Gastrocnemius medialis (tissue), 4 donors: ENCODE data around the gene CLSTN1. TPM values are rescaled to one million over a fixed set of nuclear protein-coding genes. Genes with fewer than 3 reads are reported as not detected.

Experiments used
- ATAC-seq, 2 donors: fragments of 150-250 bp; one replicate each; pipeline ENCODE4 v1.9.1; 2016
- DNase-seq, 2 donors: peaks; one replicate each; pipeline ENCODE4 v3.0.0-alpha.2; 2019
- H3K27ac ChIP-seq, 4 donors: fragments of 200-600 bp; sonication (generic); 1 replicate in 1 of 4; 2 replicates in 3 of 4; pipeline ENCODE4 v1.5.1; 2016 to 2018; ENCODE audit warnings: mild to moderate bottlenecking in 2 of 4, moderate library complexity in 1 of 4
- H3K27me3 ChIP-seq, 3 donors: fragments of 200-600 bp; sonication (generic) in 2 of 3; 1 replicate in 1 of 3; 2 replicates in 2 of 3; pipeline versions ENCODE4 v1.5.1 to v1.6.0; 2016 to 2019; ENCODE audit warnings: mild to moderate bottlenecking in 1 of 3, moderate library complexity in 1 of 3
- H3K36me3 ChIP-seq, 2 donors: fragments of 200-600 bp; sonication (generic) in 1 of 2; one replicate each; pipeline ENCODE4 v1.5.1; 2017 to 2018
- H3K4me1 ChIP-seq, 2 donors: fragments of 200-600 bp; sonication (generic) in 1 of 2; one replicate each; pipeline ENCODE4 v1.5.1; 2016 to 2017; ENCODE audit warnings: mild to moderate bottlenecking in 2 of 2
- H3K4me3 ChIP-seq, 4 donors: fragments of 200-600 bp; sonication (generic) in 3 of 4; 1 replicate in 1 of 4; 2 replicates in 3 of 4; pipeline ENCODE4 v1.5.1; 2016 to 2019; ENCODE audit warnings: mild to moderate bottlenecking in 2 of 4
- H3K9me3 ChIP-seq, 3 donors: fragments of 200-600 bp; sonication (generic) in 2 of 3; 1 replicate in 1 of 3; 2 replicates in 2 of 3; pipeline ENCODE4 v1.5.1; 2016 to 2019
- CTCF ChIP-seq, 5 experiments: fragments of 450-650 bp in 3 of 5; fragments of 200-600 bp in 2 of 5; sonication (generic) in 2 of 5; IDR thresholded peaks in 4 of 5; conservative IDR thresholded peaks in 1 of 5; 1 replicate in 4 of 5; 2 replicates in 1 of 5; pipeline ENCODE4 v1.5.1; 2016 to 2019; ENCODE audit warnings: antibody characterized with exemption in 5 of 5, mild to moderate bottlenecking in 3 of 5, moderate library complexity in 3 of 5
- POLR2A ChIP-seq, 2 donors: fragments of 450-650 bp; IDR thresholded peaks; one replicate each; pipeline ENCODE4 v1.6.1; 2017; ENCODE audit warnings: antibody characterized with exemption in 2 of 2, mild to moderate bottlenecking in 2 of 2, moderate library complexity in 2 of 2
- in situ Hi-C, 4 donors: fragments of 200-750 bp; cut with MboI; loops; one replicate each; pipeline versions ENCODE4 v1.15.0 to v1.8.0; 2017; ENCODE audit warnings: low sequenced_read_pairs in 4 of 4
- intact Hi-C: fragments of 100-400 bp; cut with DNase I; formaldehyde crosslinking; loops from one replicate; pipeline ENCODE4 v1.15.1; 2023; ENCODE audit warnings: low total_unique reads
- total RNA-seq, 4 donors: library from RNA; depleted of rRNA; stranded (reverse); fragments of >200 nt; gene quantifications; one replicate each; pipeline versions ENCODE4 v1.1.0 to v1.2.3, GENCODE V29; 2016

Gene CLSTN1
- total RNA-seq = 10 to 100 TPM in 3 of 4 donors, 1 to 10 TPM in 1; 8.5 to 25.7 (median 22.0) TPM

- no peaks in the 10 kb centered on the region for H3K36me3 ChIP-seq
- in situ Hi-C loops = no loop called here
- H3K4me1 ChIP-seq = peaks cover 32 to 38% of the 10 kb centered on the region in 2 donors
- H3K27me3 ChIP-seq = no peaks in the 10 kb centered on the region
- ATAC-seq (peak; percentile 61 to 69), DNase-seq (peak; percentile 70 to 80)
- peak within 1 kb of the TSS; percentile 94 to 99 (median 94) for H3K27ac ChIP-seq
- TF ChIP-seq POLR2A (IDR thresholded peaks at IDR 0.05) (peak; percentile 60 to 86), CTCF (IDR thresholded peaks at IDR 0.05 in 4 of 5, conservative IDR thresholded peaks at IDR 0.05 in 1 of 5) (no peak)
- no peaks in the 10 kb centered on the region for H3K9me3 ChIP-seq
- H3K4me3 ChIP-seq = peak within 1 kb of the TSS; percentile 83 to 89 (median 86)
- intact Hi-C loops = loop anchor here (1.0 to 10.0 kb wide), 4 partner anchors 43 to 871 kb away; no protein-coding TSS in a partner anchor
These were observed at the start of gene CLSTN1 for GRCh38 chr1:9823943-9824701. TSS of gene CLSTN1 (minus strand) at chr1:9823965. CDS start at chr1:9823733, 232 bp downstream.

- Histone ChIP-seq H3K4me3 (no peak overlapping the region), H3K27ac (peak overlapping the region in 2 of 4 donors; percentile 24 to 32), H3K4me1 (peaks cover 16 to 33% of the 10 kb centered on the region in 2 donors), H3K27me3 (no peaks in the 10 kb centered on the region), H3K9me3 (no peaks in the 10 kb centered on the region), H3K36me3 (no peaks in the 10 kb centered on the region)
- intact Hi-C loops = no loop called here
- TF ChIP-seq POLR2A (IDR thresholded peaks at IDR 0.05) (no peak), CTCF (IDR thresholded peaks at IDR 0.05 in 4 of 5, conservative IDR thresholded peaks at IDR 0.05 in 1 of 5) (no peak)
- DNase-seq (no peak), ATAC-seq (no peak)
- in situ Hi-C loops = loop anchor here in 1 of 4 donors (10.0 kb wide), 1 partner anchor 161 kb away; the partner anchor contains the start of gene UBE4B
These were observed 49.6 kb upstream of the CLSTN1 start for GRCh38 chr1:9873385-9873784.

- intact Hi-C loops (no loop called here), in situ Hi-C loops (loop anchor here in 1 of 4 donors (10.0 kb wide), 1 partner anchor 162 kb away; the partner anchor contains the start of gene UBE4B)
- TF ChIP-seq CTCF (IDR thresholded peaks at IDR 0.05 in 4 of 5, conservative IDR thresholded peaks at IDR 0.05 in 1 of 5) (no peak), POLR2A (IDR thresholded peaks at IDR 0.05) (no peak)
- peak overlapping the region in 3 of 4 donors; percentile 24 to 51 (median 32) for H3K27ac ChIP-seq
- H3K27me3 ChIP-seq = no peaks in the 10 kb centered on the region
- ATAC-seq (peak; percentile 86 to 90), DNase-seq (peak; percentile 48 to 78)
- H3K4me3 ChIP-seq = no peak overlapping the region
- no peaks in the 10 kb centered on the region for H3K9me3 ChIP-seq
- H3K36me3 ChIP-seq = no peaks in the 10 kb centered on the region
- peaks cover 16 to 33% of the 10 kb centered on the region in 2 donors for H3K4me1 ChIP-seq
These were observed 48.8 kb upstream of the CLSTN1 start for GRCh38 chr1:9872430-9873165.

- Histone ChIP-seq H3K27ac (peak overlapping the region in 2 of 4 donors; percentile 24 to 51), H3K36me3 (no peaks in the 10 kb centered on the region), H3K4me3 (no peak overlapping the region), H3K9me3 (no peaks in the 10 kb centered on the region), H3K27me3 (no peaks in the 10 kb centered on the region), H3K4me1 (peaks cover 16 to 33% of the 10 kb centered on the region in 2 donors)
- no peak for ATAC-seq
- DNase-seq = no peak
- intact Hi-C loops (no loop called here), in situ Hi-C loops (loop anchor here in 1 of 4 donors (10.0 kb wide), 1 partner anchor 163 kb away; the partner anchor contains the start of gene UBE4B)
- TF ChIP-seq POLR2A (IDR thresholded peaks at IDR 0.05) (no peak), CTCF (IDR thresholded peaks at IDR 0.05 in 4 of 5, conservative IDR thresholded peaks at IDR 0.05 in 1 of 5) (no peak)
These were observed 48.1 kb upstream of the CLSTN1 start for GRCh38 chr1:9871707-9872425.
